Peyer's patch (tissue), 4 donors: ENCODE measurements around the gene SYNJ1.

ENCODE experiments used
- CTCF ChIP-seq, 6 experiments: fragments of 450-650 bp in 4 of 6; fragments of 200-600 bp in 2 of 6; sonication (generic) in 1 of 6; IDR thresholded peaks; one replicate each; pipeline ENCODE4 v1.5.1; 2017 to 2019; ENCODE audit warnings: antibody characterized with exemption in 6 of 6, mild to moderate bottlenecking in 3 of 6, moderate library complexity in 1 of 6
- POLR2A ChIP-seq, 2 donors: fragments of 450-650 bp; IDR thresholded peaks; one replicate each; pipeline ENCODE4 v1.5.1; 2017; ENCODE audit warnings: antibody characterized with exemption in 2 of 2, mild to moderate bottlenecking in 2 of 2, moderate library complexity in 2 of 2

DNA sequence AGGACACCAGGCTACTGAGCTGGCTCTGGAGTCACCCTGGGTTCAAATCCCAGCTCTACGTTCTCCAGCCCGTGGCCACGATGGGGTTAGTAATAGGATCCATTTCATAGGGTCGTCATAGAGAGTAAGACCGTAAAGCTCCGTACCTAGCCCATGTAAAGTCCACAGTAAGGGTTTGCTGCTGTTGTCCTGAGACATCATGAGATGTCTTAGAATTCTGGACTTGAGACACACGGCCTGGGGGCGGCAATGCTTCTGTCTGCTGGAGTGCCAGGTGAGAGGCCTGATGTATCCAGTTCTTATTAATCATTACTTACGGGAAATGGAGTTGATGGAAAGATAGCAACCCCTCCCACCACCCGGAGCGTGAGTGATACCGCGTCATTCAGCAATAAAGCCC lies 146.1 kb downstream of the SYNJ1 start:
- TF ChIP-seq CTCF (IDR thresholded peaks at IDR 0.05) = no peak
- no peak for TF ChIP-seq POLR2A (IDR thresholded peaks at IDR 0.05)
